ENCODE results near the gene C17orf113. TPM values are rescaled to one million over a fixed set of nuclear protein-coding genes. Genes with fewer than 3 reads are reported as not detected.
A peak's percentile ranks its signal among the peaks of the same experiment; 100 is the strongest.

Gene C17orf113
- total and polyA plus RNA-seq, 2 of the 13 experiments (the other 11 are each of a cell fraction or from before 2014, with no cell fraction given): 0.87 to 1.1 TPM

- TF ChIP-seq ZNF687 (CRISPR knock-in tag; IDR thresholded peaks at IDR 0.05) (no peak; the same call in none of the 2 replicates), NONO (IDR thresholded peaks at IDR 0.05) (no peak), NONO (CRISPR knock-in tag; conservative IDR thresholded peaks at IDR 0.05) (no peak), RFX3 (CRISPR knock-in tag; IDR thresholded peaks at IDR 0.05) (no peak), PRDM4 (CRISPR knock-in tag; IDR thresholded peaks at IDR 0.05; ENCODE audit: borderline replicate concordance) (no peak), KDM1A (CRISPR knock-in tag; IDR thresholded peaks at IDR 0.05) (peak; percentile 53; the same call in 1 of the 2 replicates), ZNF484 (CRISPR knock-in tag; IDR thresholded peaks at IDR 0.05; ENCODE audit: borderline replicate concordance, low read depth) (no peak), GABPA (IDR thresholded peaks at IDR 0.05; ENCODE audit: low read depth, low read length) (no peak), GABPA (CRISPR knock-in tag; IDR thresholded peaks at IDR 0.05; ENCODE audit: low read depth) (no peak), RAD21 (CRISPR knock-in tag; IDR thresholded peaks at IDR 0.05) (peak; percentile 56), NFKBIZ (CRISPR knock-in tag; IDR thresholded peaks at IDR 0.05) (no peak), ZMYM4 (CRISPR knock-in tag; IDR thresholded peaks at IDR 0.05) (0 out of 2 replicates have a peak, but pooled peaks have one; percentile 21), SOX6 (IDR thresholded peaks at IDR 0.05) (no peak), SOX6 (CRISPR knock-in tag; IDR thresholded peaks at IDR 0.05) (peak; percentile 9; the same call in 1 of the 2 replicates), CREBL2 (CRISPR knock-in tag; IDR thresholded peaks at IDR 0.05; ENCODE audit: borderline replicate concordance) (no peak), HDAC1 (CRISPR knock-in tag; IDR thresholded peaks at IDR 0.05) (no peak), ZNF83 (CRISPR knock-in tag; IDR thresholded peaks at IDR 0.05; ENCODE audit: borderline replicate concordance) (no peak; the same call in 1 of the 2 replicates), ZNF563 (CRISPR knock-in tag; IDR thresholded peaks at IDR 0.05) (no peak), MTF2 (CRISPR knock-in tag; IDR thresholded peaks at IDR 0.05; ENCODE audit: borderline replicate concordance) (no peak), ZBTB21 (CRISPR knock-in tag; IDR thresholded peaks at IDR 0.05) (no peak), SP5 (CRISPR knock-in tag; IDR thresholded peaks at IDR 0.05; ENCODE audit: borderline replicate concordance, low read depth) (no peak), ZNF234 (CRISPR knock-in tag; conservative IDR thresholded peaks at IDR 0.05) (no peak), ZIK1 (CRISPR knock-in tag; IDR thresholded peaks at IDR 0.05; ENCODE audit: borderline replicate concordance, low read depth) (no peak)
- TF ChIP-seq, protein P1, sequence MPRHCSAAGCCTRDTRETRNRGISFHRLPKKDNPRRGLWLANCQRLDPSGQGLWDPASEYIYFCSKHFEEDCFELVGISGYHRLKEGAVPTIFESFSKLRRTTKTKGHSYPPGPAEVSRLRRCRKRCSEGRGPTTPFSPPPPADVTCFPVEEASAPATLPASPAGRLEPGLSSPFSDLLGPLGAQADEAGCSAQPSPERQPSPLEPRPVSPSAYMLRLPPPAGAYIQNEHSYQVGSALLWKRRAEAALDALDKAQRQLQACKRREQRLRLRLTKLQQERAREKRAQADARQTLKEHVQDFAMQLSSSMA (CRISPR knock-in tag; IDR thresholded peaks at IDR 0.05): no peak
Observed at GRCh38 chr17:42027961-42028790, 22.2 kb downstream of the C17orf113 start (continued).

Data from HepG2 (cell line).